ENCODE measurements around the gene PRKAR1A.

- TF ChIP-seq MYC (IDR thresholded peaks at IDR 0.05; ENCODE audit: low read depth, low read length) (no peak), CTCF (IDR thresholded peaks at IDR 0.05; ENCODE audit: low read depth, low read length) (no peak), POLR2A (IDR thresholded peaks at IDR 0.05; ENCODE audit: extremely low read depth, insufficient read length) (no peak), MAX (IDR thresholded peaks at IDR 0.05; ENCODE audit: low read depth, low read length) (no peak)
Measured at GRCh38 chr17:68585643-68586042, 73.4 kb downstream of the PRKAR1A start.
